ENCODE results near the gene TBPL1. TPM values are rescaled to one million over a fixed set of nuclear protein-coding genes. Genes with fewer than 3 reads are reported as not detected.

The TBPL1 gene
- total RNA-seq, 2 experiments from 2014 or later = 27.0 to 27.6 TPM

GRCh38 chr6:133937909-133938308, 15.1 kb upstream of the TBPL1 start:
- CTCF ChIA-PET = interaction anchor here (0.6 to 2.8 kb wide), 4 partner anchors 14 to 758 kb away, joined by 3 to 15 read pairs (median 4); no protein-coding TSS in a partner anchor
- Mint-ChIP-seq H3K27ac (no peak overlapping the region), H3K4me3 (no peak overlapping the region), H3K27me3 (ENCODE audit: low read depth) (peaks cover 28% of the 10 kb centered on the region), H3K4me1 (ENCODE audit: low read depth) (no peaks in the 10 kb centered on the region), H3K9me3 (peaks cover 9% of the 10 kb centered on the region), H3K36me3 (ENCODE audit: low read depth) (peaks cover 10% of the 10 kb centered on the region)
- DNase-seq = no peak
- intact Hi-C loops (cut with micrococcal nuclease) = no loop called here

GRCh38 chr6:133938533-133938932, 14.5 kb upstream of the TBPL1 start:
- no peaks in the 10 kb centered on the region for H3K4me1 Mint-ChIP-seq (ENCODE audit: low read depth)
- peaks cover 6% of the 10 kb centered on the region for H3K36me3 Mint-ChIP-seq (ENCODE audit: low read depth)
- H3K4me3 Mint-ChIP-seq = no peak overlapping the region
- no peak overlapping the region for H3K27ac Mint-ChIP-seq
- CTCF ChIA-PET = interaction anchor here (0.9 to 2.8 kb wide), 2 partner anchors 15 to 22 kb away, joined by 3 to 15 read pairs; no protein-coding TSS in a partner anchor
- DNase-seq = no peak
- intact Hi-C loops (cut with micrococcal nuclease) = no loop called here
- peaks cover 5% of the 10 kb centered on the region for H3K9me3 Mint-ChIP-seq
- peaks cover 24% of the 10 kb centered on the region for H3K27me3 Mint-ChIP-seq (ENCODE audit: low read depth)

- DNase-seq = no peak
- Mint-ChIP-seq H3K27ac (no peak overlapping the region), H3K27me3 (ENCODE audit: low read depth) (peaks cover 16% of the 10 kb centered on the region), H3K9me3 (peaks cover 2% of the 10 kb centered on the region), H3K4me1 (ENCODE audit: low read depth) (no peaks in the 10 kb centered on the region), H3K36me3 (ENCODE audit: low read depth) (peaks cover 2% of the 10 kb centered on the region), H3K4me3 (no peak overlapping the region)
- CTCF ChIA-PET = interaction anchor here (1.7 to 2.8 kb wide), 2 partner anchors 16 kb away, joined by 8 to 15 read pairs; no protein-coding TSS in a partner anchor
- intact Hi-C loops (cut with micrococcal nuclease) = no loop called here
Observed at GRCh38 chr6:133939778-133940667, 13.0 kb upstream of the TBPL1 start.

- no peak overlapping the region for H3K27ac Mint-ChIP-seq
- H3K27me3 Mint-ChIP-seq (ENCODE audit: low read depth) = peaks cover 4% of the 10 kb centered on the region
- H3K36me3 Mint-ChIP-seq (ENCODE audit: low read depth) = no peaks in the 10 kb centered on the region
- H3K4me1 Mint-ChIP-seq (ENCODE audit: low read depth) = no peaks in the 10 kb centered on the region
- H3K4me3 Mint-ChIP-seq = no peak overlapping the region
- no peaks in the 10 kb centered on the region for H3K9me3 Mint-ChIP-seq
- CTCF ChIA-PET = interaction anchor here (0.7 to 2.4 kb wide), 5 partner anchors 10 to 118 kb away, joined by 3 to 14 read pairs (median 4); no protein-coding TSS in a partner anchor
- no peak for DNase-seq
- intact Hi-C loops (cut with micrococcal nuclease) = no loop called here
Observed at GRCh38 chr6:133945158-133945557, 7.9 kb upstream of the TBPL1 start.

- H3K27me3 Mint-ChIP-seq (ENCODE audit: low read depth) = no peaks in the 10 kb centered on the region
- peaks cover 4% of the 10 kb centered on the region for H3K4me1 Mint-ChIP-seq (ENCODE audit: low read depth)
- no peak for DNase-seq
- no peak overlapping the region for H3K4me3 Mint-ChIP-seq
- CTCF ChIA-PET = interaction anchor here (0.8 to 1.3 kb wide), 2 partner anchors 27 to 116 kb away, joined by 3 to 4 read pairs; no protein-coding TSS in a partner anchor
- intact Hi-C loops (cut with micrococcal nuclease) = no loop called here
- H3K9me3 Mint-ChIP-seq = no peaks in the 10 kb centered on the region
- no peak overlapping the region for H3K27ac Mint-ChIP-seq
- no peaks in the 10 kb centered on the region for H3K36me3 Mint-ChIP-seq (ENCODE audit: low read depth)
Observed at GRCh38 chr6:133947302-133947900, 5.6 kb upstream of the TBPL1 start.

GRCh38 chr6:133948472-133948871, 4.6 kb upstream of the TBPL1 start:
- Mint-ChIP-seq H3K4me1 (ENCODE audit: low read depth) (peaks cover 4% of the 10 kb centered on the region), H3K27me3 (ENCODE audit: low read depth) (no peaks in the 10 kb centered on the region), H3K4me3 (no peak overlapping the region), H3K36me3 (ENCODE audit: low read depth) (no peaks in the 10 kb centered on the region), H3K9me3 (no peaks in the 10 kb centered on the region), H3K27ac (no peak overlapping the region)
- no peak for DNase-seq
- CTCF ChIA-PET = interaction anchor here (0.7 kb wide), 1 partner anchor 131 kb away, joined by 4 read pairs; no protein-coding TSS in a partner anchor
- intact Hi-C loops (cut with micrococcal nuclease) = no loop called here

GRCh38 chr6:133951227-133951626, 1.8 kb upstream of the TBPL1 start:
- no peak overlapping the region for H3K27ac Mint-ChIP-seq
- no peak for DNase-seq
- no peaks in the 10 kb centered on the region for H3K27me3 Mint-ChIP-seq (ENCODE audit: low read depth)
- no peaks in the 10 kb centered on the region for H3K9me3 Mint-ChIP-seq
- peaks cover 21% of the 10 kb centered on the region for H3K4me1 Mint-ChIP-seq (ENCODE audit: low read depth)
- intact Hi-C loops (cut with micrococcal nuclease) = loop anchor here (5.0 to 10.0 kb wide), 5 partner anchors 221 to 1439 kb away; partner anchors contain the start of genes MYB and STX7
- peak overlapping the region; percentile 87 for H3K4me3 Mint-ChIP-seq
- CTCF ChIA-PET = interaction anchor here (0.8 to 1.0 kb wide), 2 partner anchors 29 to 111 kb away, joined by 3 read pairs; no protein-coding TSS in a partner anchor
- no peaks in the 10 kb centered on the region for H3K36me3 Mint-ChIP-seq (ENCODE audit: low read depth)

- H3K27me3 Mint-ChIP-seq (ENCODE audit: low read depth) = no peaks in the 10 kb centered on the region
- no peaks in the 10 kb centered on the region for H3K36me3 Mint-ChIP-seq (ENCODE audit: low read depth)
Observed at GRCh38 chr6:133951881-133952814, 876 bp upstream of the TBPL1 start.

GRCh38 chr6:133953634-133954415, 801 bp downstream of the TBPL1 start:
- CTCF ChIA-PET = interaction anchor here (0.9 to 2.5 kb wide), 6 partner anchors 9 to 110 kb away, joined by 3 to 14 read pairs (median 4); no protein-coding TSS in a partner anchor
- peak; percentile 35 for DNase-seq
- no peaks in the 10 kb centered on the region for H3K36me3 Mint-ChIP-seq (ENCODE audit: low read depth)
- no peaks in the 10 kb centered on the region for H3K9me3 Mint-ChIP-seq
- peak overlapping the region; percentile 86 for H3K27ac Mint-ChIP-seq
- H3K4me1 Mint-ChIP-seq (ENCODE audit: low read depth) = peaks cover 39% of the 10 kb centered on the region
- intact Hi-C loops (cut with micrococcal nuclease) = loop anchor here (1.0 to 10.0 kb wide), 10 partner anchors 10 to 1442 kb away; partner anchors contain the start of genes MYB, RPS12, SLC2A12 and STX7
- peak overlapping the region; percentile 87 for H3K4me3 Mint-ChIP-seq
- no peaks in the 10 kb centered on the region for H3K27me3 Mint-ChIP-seq (ENCODE audit: low read depth)

More at GRCh38 chr6:133951881-133952814, 876 bp upstream of the TBPL1 start:
- Mint-ChIP-seq H3K9me3 (no peaks in the 10 kb centered on the region), H3K4me3 (peak overlapping the region; percentile 87), H3K4me1 (ENCODE audit: low read depth) (peaks cover 30% of the 10 kb centered on the region), H3K27ac (peak overlapping the region; percentile 86)
- CTCF ChIA-PET = interaction anchor here (0.7 to 1.0 kb wide), 4 partner anchors 28 to 145 kb away, joined by 3 read pairs; no protein-coding TSS in a partner anchor
- DNase-seq = peak; percentile 34
- intact Hi-C loops (cut with micrococcal nuclease) = loop anchor here (1.0 to 10.0 kb wide), 7 partner anchors 17 to 1440 kb away; partner anchors contain the start of genes MYB and STX7

GRCh38 chr6:133954657-133955576, 1.9 kb downstream of the TBPL1 start:
- Mint-ChIP-seq H3K36me3 (ENCODE audit: low read depth) (no peaks in the 10 kb centered on the region), H3K4me3 (peak overlapping the region; percentile 46), H3K27ac (no peak overlapping the region), H3K27me3 (ENCODE audit: low read depth) (no peaks in the 10 kb centered on the region), H3K4me1 (ENCODE audit: low read depth) (peaks cover 49% of the 10 kb centered on the region), H3K9me3 (no peaks in the 10 kb centered on the region)
- no peak for DNase-seq
- CTCF ChIA-PET = interaction anchor here (1.0 to 2.5 kb wide), 6 partner anchors 10 to 108 kb away, joined by 3 to 14 read pairs (median 4); no protein-coding TSS in a partner anchor
- intact Hi-C loops (cut with micrococcal nuclease) = loop anchor here (5.0 to 10.0 kb wide), 5 partner anchors 217 to 1443 kb away; partner anchors contain the start of genes MYB and STX7
